HCT116 (cell line): ENCODE results near the gene CCL28. TPM values are rescaled to one million over a fixed set of nuclear protein-coding genes. Genes with fewer than 3 reads are reported as not detected.

Experiments
- ATAC-seq: fragments of 200-7000 bp; cut with Tn5 transposase; 2 replicates; pipeline ENCODE4 v1.9.1; 2020; ENCODE audit warnings: mild to moderate bottlenecking, moderate library complexity
- BruUV-seq: library from RNA; stranded (reverse); fragments of 400-500 nt; replicated peaks from 2 replicates; lab custom pipeline; 2021; lab: Mats Ljungman, UMichigan
- CTCF ChIA-PET: fragments of 300-600 bp; sonication (Branson Sonifier 250); formaldehyde crosslinking; loops from one replicate; lab custom pipeline; 2021; ENCODE audit warnings: antibody characterized with exemption; lab: Charles Lee
- POLR2A ChIA-PET: fragments of 300-600, 350-600 bp; sonication (Branson Sonifier 250); formaldehyde crosslinking; loops from one replicate; lab custom pipeline; 2021; ENCODE audit warnings: antibody characterized with exemption; lab: Charles Lee
- RAD21 ChIA-PET, 2 experiments: fragments of 300-600 bp; sonication (Branson Sonifier 250); formaldehyde crosslinking; loops; one replicate each; lab custom pipeline; 2023; ENCODE audit warnings: low total read pairs in 2 of 2; ENCODE audit not compliant: uncharacterized antibody in 2 of 2, unreplicated experiment in 2 of 2, low non-redundant PET in 1 of 2; lab: Charles Lee
- DNase-seq: peaks from one replicate; pipeline ENCODE4 v3.0.0-alpha.2; 2010; ENCODE audit warnings: low read depth, low spot score
- H2AFZ ChIP-seq: fragments of 200-600 bp; shearing (Covaris generic), sonication (generic); 2 replicates; pipeline ENCODE4 v1.6.1; 2017; ENCODE audit warnings: low read depth, mixed run types, mixed read lengths, antibody characterized with exemption, low read length; ENCODE audit not compliant: poor library complexity, severe bottlenecking
- H3K27ac ChIP-seq: 2 replicates; pipeline ENCODE4 v1.5.1; 2012; ENCODE audit warnings: low read depth, low read length
- H3K27me3 ChIP-seq: fragments of 200-600 bp; sonication (generic); 2 replicates; pipeline ENCODE4 v1.6.1; 2016; ENCODE audit warnings: mixed run types, low read length, mixed read lengths; ENCODE audit not compliant: insufficient read depth
- H3K36me3 ChIP-seq, 2 experiments: fragments of 200-500 bp in 1 of 2; fragments of 200-600 bp in 1 of 2; sonication (Bioruptor generic) in 1 of 2; sonication (generic) in 1 of 2; 2 replicates each; pipeline versions ENCODE4 v1.5.1 to v1.6.1; 2014 to 2016; ENCODE audit warnings: low read length in 2 of 2, inconsistent platforms in 1 of 2, mixed read lengths in 1 of 2, mixed run types in 1 of 2; ENCODE audit not compliant: insufficient read depth in 2 of 2, control insufficient read depth in 1 of 2
- H3K4me1 ChIP-seq, 2 experiments: fragments of 200-600 bp in 1 of 2; sonication (generic) in 1 of 2; 2 replicates each; pipeline versions ENCODE4 v1.5.1 to v1.6.1; 2012 to 2017; ENCODE audit warnings: low read length in 2 of 2, inconsistent platforms in 1 of 2, mild to moderate bottlenecking in 1 of 2, mixed read lengths in 1 of 2, mixed run types in 1 of 2, moderate library complexity in 1 of 2; ENCODE audit not compliant: insufficient read depth in 2 of 2, control insufficient read depth in 1 of 2
- H3K4me2 ChIP-seq: fragments of 200-600 bp; sonication (generic); 2 replicates; pipeline ENCODE4 v1.6.1; 2017; ENCODE audit warnings: mixed run types, low read length, mixed read lengths
- H3K4me3 ChIP-seq, 2 experiments: fragments of 200-600 bp in 1 of 2; sonication (generic) in 1 of 2; replicated peaks in 1 of 2; 2 replicates each; pipeline ENCODE4 v1.5.1; 2011 to 2016; ENCODE audit warnings: low read length in 2 of 2, control low read depth in 1 of 2, low read depth in 1 of 2, mild to moderate bottlenecking in 1 of 2, mixed read lengths in 1 of 2, mixed run types in 1 of 2
- H3K79me2 ChIP-seq: fragments of 200-600 bp; sonication (generic); 2 replicates; pipeline ENCODE4 v1.6.1; 2017; ENCODE audit warnings: mild to moderate bottlenecking, mixed run types, low read length, moderate library complexity, mixed read lengths; ENCODE audit not compliant: insufficient read depth
- H3K9ac ChIP-seq: fragments of 200-600 bp; sonication (generic); 2 replicates; pipeline ENCODE4 v1.6.1; 2016; ENCODE audit warnings: low read length, mixed read lengths
- H3K9me2 ChIP-seq: fragments of 200-600 bp; sonication (generic), shearing (Covaris generic); 2 replicates; pipeline ENCODE4 v1.6.1; 2017; ENCODE audit warnings: mixed run types, mild to moderate bottlenecking, moderate library complexity; ENCODE audit not compliant: insufficient read depth
- H3K9me3 ChIP-seq, 2 experiments: fragments of 200-500 bp in 1 of 2; fragments of 200-600 bp in 1 of 2; sonication (Bioruptor generic) in 1 of 2; sonication (generic) in 1 of 2; 2 replicates each; pipeline ENCODE4 v1.6.1; 2014 to 2017; ENCODE audit warnings: low read length in 2 of 2, mixed read lengths in 2 of 2, inconsistent platforms in 1 of 2, low read depth in 1 of 2, mild to moderate bottlenecking in 1 of 2, mixed run types in 1 of 2, moderate library complexity in 1 of 2; ENCODE audit not compliant: control insufficient read depth in 1 of 2, insufficient read depth in 1 of 2
- H4K20me1 ChIP-seq: fragments of 200-600 bp; sonication (generic), shearing (Covaris generic); 2 replicates; pipeline ENCODE4 v1.6.1; 2017; ENCODE audit warnings: mixed run types, mild to moderate bottlenecking, moderate library complexity; ENCODE audit not compliant: insufficient read depth
- ATF3 ChIP-seq: IDR thresholded peaks from 2 replicates; pipeline ENCODE4 v1.6.1; 2012
- CBX3 ChIP-seq: IDR thresholded peaks from 2 replicates; pipeline ENCODE4 v1.6.1; 2012; ENCODE audit warnings: low read depth
- CEBPB ChIP-seq: IDR thresholded peaks from 2 replicates; pipeline ENCODE4 v1.6.1; 2012; ENCODE audit warnings: low read depth
- CTCF ChIP-seq, 3 experiments: fragments of 200-600 bp in 1 of 3; sonication (generic) in 1 of 3; IDR thresholded peaks in 2 of 3; conservative IDR thresholded peaks in 1 of 3; 2 replicates each; pipeline ENCODE4 v1.5.1; 2012 to 2017; ENCODE audit warnings: low read depth in 2 of 3, low read length in 2 of 3, antibody characterized with exemption in 1 of 3, borderline replicate concordance in 1 of 3, control low read depth in 1 of 3, mild to moderate bottlenecking in 1 of 3, mixed read lengths in 1 of 3, mixed run types in 1 of 3, moderate library complexity in 1 of 3; ENCODE audit not compliant: insufficient read depth in 1 of 3
- EGR1 ChIP-seq: IDR thresholded peaks from 2 replicates; pipeline ENCODE4 v1.6.1; 2012; ENCODE audit warnings: low read depth
- ELF1 ChIP-seq: IDR thresholded peaks from 2 replicates; pipeline ENCODE4 v1.6.1; 2012; ENCODE audit warnings: low read depth, borderline replicate concordance
- EZH2 ChIP-seq: fragments of 200-600 bp; sonication (generic); IDR thresholded peaks from 2 replicates; pipeline ENCODE4 v1.6.1; 2017; ENCODE audit warnings: antibody characterized with exemption, mixed run types
- FOSL1 ChIP-seq: IDR thresholded peaks from 2 replicates; pipeline ENCODE4 v1.6.1; 2012; ENCODE audit warnings: low read depth
- MAX ChIP-seq: IDR thresholded peaks from 2 replicates; pipeline ENCODE4 v1.6.1; 2012
- POLR2A ChIP-seq: IDR thresholded peaks from 2 replicates; pipeline ENCODE4 v1.7.0; 2011; ENCODE audit warnings: borderline replicate concordance; ENCODE audit not compliant: insufficient read depth, insufficient read length; ENCODE audit errors: extremely low read depth
- RAD21 ChIP-seq: IDR thresholded peaks from 2 replicates; pipeline ENCODE4 v1.6.1; 2012; ENCODE audit warnings: low read depth, mild to moderate bottlenecking
- REST ChIP-seq: IDR thresholded peaks from 2 replicates; pipeline ENCODE4 v1.6.1; 2012; ENCODE audit warnings: low read depth
- SIN3A ChIP-seq: IDR thresholded peaks from 2 replicates; pipeline ENCODE4 v1.6.1; 2012; ENCODE audit warnings: low read depth
- SP1 ChIP-seq: IDR thresholded peaks from 2 replicates; pipeline ENCODE4 v1.6.1; 2012; ENCODE audit warnings: low read depth
- SRF ChIP-seq: IDR thresholded peaks from 2 replicates; pipeline ENCODE4 v1.6.1; 2012; ENCODE audit warnings: low read depth
- TCF7L2 ChIP-seq: IDR thresholded peaks from 2 replicates; pipeline ENCODE4 v1.7.0; 2011; ENCODE audit warnings: borderline replicate concordance, inconsistent platforms; ENCODE audit not compliant: insufficient read depth, insufficient read length; ENCODE audit errors: extremely low read depth
- YY1 ChIP-seq: IDR thresholded peaks from 2 replicates; pipeline ENCODE4 v1.6.1; 2011; ENCODE audit warnings: low read length, low read depth, moderate library complexity, mild to moderate bottlenecking; ENCODE audit not compliant: insufficient replicate concordance; ENCODE audit errors: extremely low read depth
- ZFX ChIP-seq: fragments of 450-650 bp; IDR thresholded peaks from 2 replicates; pipeline ENCODE4 v1.6.1; 2017
- ZNF274 ChIP-seq: fragments of 200-500 bp; sonication (Bioruptor generic); IDR thresholded peaks from 2 replicates; pipeline ENCODE4 v1.6.1; 2014; ENCODE audit warnings: mild to moderate bottlenecking, low read depth, low read length, inconsistent platforms
- intact Hi-C: fragments of 100-400 bp; cut with micrococcal nuclease; formaldehyde crosslinking; loops from 2 replicates; pipeline ENCODE4 v1.10.0; 2022
- total RNA-seq: library from RNA; stranded (reverse); gene quantifications from one replicate; pipeline ENCODE4 v1.2.1, GENCODE V29; 2021; ENCODE audit not compliant: unreplicated experiment

CCL28 gene
- total RNA-seq, 1 experiment from 2014 or later: 0.25 TPM

GRCh38 chr5:43358726-43359125 lies 53.5 kb downstream of the CCL28 start:
- BruUV-seq: no TSS peak
- TF ChIP-seq EGR1 (no peak), CEBPB (no peak), POLR2A (no peak), CBX3 (no peak), YY1 (no peak), ZNF274 (no peak), ZFX (no peak), ATF3 (no peak), CTCF (IDR thresholded peaks at IDR 0.05 in 2 of 3, conservative IDR thresholded peaks at IDR 0.05 in 1 of 3; ENCODE audit: borderline replicate concordance in 1 of 3, insufficient read depth in 1 of 3, low read depth in 2 of 3, low read length in 2 of 3) (no peak), ELF1 (no peak), RAD21 (no peak), EZH2 (no peak), TCF7L2 (no peak), SIN3A (no peak), MAX (no peak), SP1 (no peak), FOSL1 (no peak), SRF (no peak), REST (no peak)
- H3K36me3 ChIP-seq: no peaks in the 10 kb centered on the region
- intact Hi-C loops: no loop called here
- H3K27me3 ChIP-seq: no peaks in the 10 kb centered on the region
- ChIA-PET CTCF (no interaction called here), RAD21 (no interaction called here), POLR2A (no interaction called here)
- H3K4me3 ChIP-seq: no peak overlapping the region
- no peak overlapping the region for H3K4me2 ChIP-seq
- H4K20me1 ChIP-seq: no peaks in the 10 kb centered on the region
- H3K79me2 ChIP-seq: no peaks in the 10 kb centered on the region
- H2AFZ ChIP-seq: no peak overlapping the region
- no peak overlapping the region for H3K9ac ChIP-seq
- peaks cover 0 to 11% of the 10 kb centered on the region in 2 experiments; a peak in 1 of 4 replicates for H3K9me3 ChIP-seq
- no peak overlapping the region for H3K27ac ChIP-seq
- H3K9me2 ChIP-seq: no peaks in the 10 kb centered on the region
- no peaks in the 10 kb centered on the region for H3K4me1 ChIP-seq
- no peak for ATAC-seq
- no peak for DNase-seq
